ENCODE data around the gene SKIDA1.

The SKIDA1 gene

DNA sequence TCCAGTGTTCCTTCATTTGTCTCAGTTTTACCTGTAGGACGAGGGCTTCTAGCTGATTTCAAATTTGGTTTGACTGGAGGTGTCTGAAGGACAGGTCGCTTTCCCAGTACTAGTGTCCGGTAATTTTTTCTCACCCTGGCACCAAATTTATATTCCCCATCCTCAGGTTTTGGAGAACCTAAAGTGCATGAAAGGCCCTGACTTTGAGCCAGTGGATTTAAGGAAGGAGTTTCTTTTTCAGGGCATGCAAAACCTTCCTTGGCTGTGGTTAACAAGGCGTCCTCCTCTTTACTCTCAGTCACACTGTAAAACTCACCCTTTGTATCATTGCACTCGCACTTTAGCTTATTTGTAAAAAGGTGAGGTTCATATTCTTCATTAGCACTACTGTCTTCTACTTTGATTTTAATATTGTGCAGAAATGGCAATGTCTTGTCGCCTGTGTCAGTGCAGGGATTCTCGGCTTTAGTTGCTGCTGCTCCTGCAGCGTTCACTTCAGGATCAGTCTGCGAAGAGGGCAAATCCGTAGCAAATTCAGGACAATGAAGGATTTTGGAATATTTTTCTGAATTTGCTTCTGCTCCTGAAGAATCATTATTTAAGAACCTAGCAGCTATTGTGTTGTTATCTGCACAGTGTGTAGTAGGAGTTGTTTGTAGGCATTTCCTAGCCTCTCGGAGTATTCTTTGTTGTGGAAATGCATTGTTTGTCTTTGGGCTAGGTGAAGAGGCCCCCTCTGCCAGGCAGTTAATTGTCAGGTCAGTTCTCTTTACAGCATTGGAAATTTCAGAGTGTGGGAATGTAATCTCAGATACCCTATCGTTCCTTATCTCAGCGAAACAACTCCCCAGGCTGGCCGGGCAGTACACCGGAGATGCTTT lies 9.9 kb downstream of the SKIDA1 start:
- DNase-seq: no peak

DNA sequence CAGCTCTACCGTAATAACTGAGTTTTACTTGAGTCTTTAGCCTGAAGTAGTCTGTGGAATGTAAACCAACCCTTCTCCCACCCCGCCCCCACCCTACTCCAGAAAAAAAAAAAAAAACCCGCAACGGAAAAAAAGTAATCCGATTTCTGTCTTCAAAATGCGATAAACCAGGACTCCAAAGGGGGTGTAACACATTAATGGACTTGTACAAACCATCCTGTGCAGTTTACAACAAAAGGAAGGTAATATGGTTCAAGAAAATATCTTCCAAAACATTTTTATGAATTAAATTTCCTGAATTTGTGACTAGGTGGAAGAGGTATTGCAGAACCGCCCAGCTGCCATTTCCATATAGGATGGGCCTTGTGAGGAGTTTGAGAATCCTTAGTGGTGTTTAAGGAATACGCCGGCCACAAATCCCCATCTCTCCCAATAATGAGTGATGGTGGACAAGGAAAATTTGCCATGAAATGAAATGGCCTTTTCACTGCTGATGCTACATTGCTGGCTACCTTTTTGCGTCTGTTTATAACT lies 10.6 kb downstream of the SKIDA1 start:
- DNase-seq: no peak

DNA sequence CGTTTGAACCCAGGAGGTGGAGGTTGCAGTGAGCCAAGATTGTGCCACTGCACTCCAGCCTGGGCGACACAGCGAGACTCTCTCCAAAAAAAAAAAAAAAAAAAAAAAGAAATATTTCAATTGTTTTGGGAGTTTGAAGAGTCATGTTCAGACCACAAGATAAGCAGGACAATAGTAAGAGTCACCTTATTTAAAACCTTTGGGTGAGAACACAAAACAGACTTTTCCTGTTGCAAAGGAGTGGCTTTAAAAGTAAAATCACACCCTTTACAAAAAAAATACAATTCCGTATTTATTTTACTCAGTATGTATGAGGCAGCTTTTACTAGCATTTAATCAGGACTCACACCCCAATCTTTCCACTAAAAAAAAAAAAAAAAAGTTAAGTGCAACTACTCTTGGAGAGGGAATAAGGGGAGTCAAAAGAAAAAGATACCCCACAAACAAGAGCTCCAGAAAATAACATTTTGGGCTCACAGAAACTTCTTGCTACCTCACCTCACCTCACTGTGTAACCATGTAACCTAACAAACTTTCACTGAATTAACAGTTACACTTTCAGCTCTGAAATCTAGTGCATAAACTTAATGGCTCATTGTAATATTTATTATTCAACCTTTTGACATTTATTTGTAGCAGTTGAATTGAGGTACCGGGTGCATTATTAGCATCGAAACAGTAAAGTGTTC lies 11.2 kb downstream of the SKIDA1 start:
- no peak for DNase-seq

DNA sequence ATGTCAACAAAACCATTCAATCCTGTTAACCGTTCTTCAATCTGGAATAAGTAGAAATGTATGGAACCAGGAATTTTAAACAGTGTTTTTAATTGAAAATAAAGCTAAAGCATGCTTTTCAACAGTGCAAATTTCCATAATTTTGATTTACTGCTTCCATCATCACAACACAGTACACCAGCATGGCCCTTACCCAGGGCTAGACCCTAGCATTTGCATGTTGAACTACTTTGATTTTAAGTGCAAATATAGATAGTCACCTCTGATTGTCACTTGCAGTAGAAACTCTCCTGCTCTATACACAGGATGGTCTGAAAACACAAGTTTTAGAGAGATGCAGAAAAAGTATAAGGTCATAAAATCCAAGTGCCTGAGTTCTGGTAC lies 12.1 kb downstream of the SKIDA1 start:
- no peak for DNase-seq

DNA sequence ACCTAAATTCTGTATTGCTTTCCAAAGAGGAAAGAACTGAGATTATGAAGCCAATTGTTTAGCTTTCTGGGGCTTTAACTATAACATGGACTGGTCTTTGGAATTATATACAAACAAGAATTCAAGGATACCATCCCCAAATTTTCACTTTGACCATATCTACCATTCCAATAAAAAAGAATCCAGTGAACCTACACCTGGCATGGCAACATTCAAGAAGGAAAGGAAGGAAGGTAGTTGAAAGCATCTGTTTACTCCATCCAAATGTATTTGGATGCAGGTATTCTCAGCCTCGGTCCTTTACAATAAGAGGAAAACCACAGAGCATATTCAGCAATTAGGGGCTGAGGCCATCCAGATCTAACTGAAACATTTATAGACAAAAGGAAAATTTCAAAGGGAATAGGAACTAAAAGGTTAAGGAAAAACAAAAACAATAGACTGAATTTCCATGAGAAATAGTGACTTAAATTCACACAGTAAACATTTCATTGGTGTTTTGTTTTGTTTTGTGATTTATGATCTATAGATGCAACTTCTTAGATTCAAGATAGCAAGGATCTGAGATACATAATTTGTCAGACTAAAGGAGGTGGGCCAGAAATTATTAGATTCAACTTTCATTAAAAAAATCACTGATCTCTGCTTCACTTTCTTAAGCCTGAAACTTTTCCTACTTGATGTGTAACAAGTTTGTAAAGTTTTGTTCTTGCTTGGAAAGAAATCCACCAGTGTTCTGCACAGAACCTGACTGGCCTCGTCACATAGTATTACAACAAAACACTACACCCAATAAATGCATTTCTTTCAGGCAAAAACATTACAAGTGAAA lies 12.7 kb downstream of the SKIDA1 start:
- DNase-seq: no peak

DNA sequence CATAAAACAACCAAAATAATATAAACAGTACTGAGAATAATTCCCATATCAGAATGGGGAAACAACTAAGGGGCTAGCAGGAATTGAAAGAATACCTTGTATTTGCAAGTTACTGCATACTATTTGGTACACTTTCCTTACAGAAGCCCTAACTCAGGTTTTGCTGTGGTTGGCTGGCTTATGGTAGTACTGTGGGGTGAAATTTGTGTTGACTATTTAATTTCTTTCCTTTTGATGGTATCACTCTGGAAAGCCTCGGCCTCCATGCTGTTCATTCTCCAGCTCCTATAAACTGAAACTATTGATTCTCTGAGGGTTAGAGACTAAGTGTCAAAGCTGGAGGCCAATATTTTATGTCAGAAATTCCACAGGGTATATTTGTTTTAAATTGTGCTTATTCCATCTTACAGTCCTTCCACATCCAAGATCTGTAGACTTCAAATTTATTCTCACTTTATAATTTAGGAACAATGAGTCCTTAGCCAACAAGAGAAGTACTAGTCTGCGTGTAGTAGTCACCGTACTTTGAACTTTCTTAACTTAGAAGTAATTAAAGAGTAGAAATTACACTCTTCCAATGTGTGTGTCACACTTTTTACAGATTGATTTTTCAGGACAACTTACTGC lies 13.4 kb downstream of the SKIDA1 start:
- no peak for DNase-seq

DNA sequence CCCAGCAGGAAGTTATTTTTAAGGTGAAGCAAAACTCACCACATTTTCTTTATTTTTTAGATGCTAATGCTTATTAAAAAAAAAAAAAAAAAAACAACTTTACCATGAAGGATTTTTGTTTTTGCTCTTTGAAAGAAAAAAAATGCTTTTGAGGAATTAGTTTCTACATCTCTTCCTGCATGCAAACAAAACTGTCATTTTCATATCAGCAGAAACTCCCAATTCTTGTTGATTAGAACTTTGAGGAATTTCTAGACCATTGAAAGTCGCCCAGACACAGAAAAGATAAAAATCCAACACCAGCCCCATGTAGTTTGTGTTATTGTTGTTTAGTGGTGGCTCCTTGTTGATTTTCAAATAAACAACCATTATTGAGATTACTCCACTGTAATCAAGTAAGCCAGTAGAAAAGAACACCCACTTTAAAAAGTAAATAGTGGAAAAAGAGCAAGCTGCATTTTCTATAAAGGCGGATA lies 14.3 kb downstream of the SKIDA1 start:
- no peak for DNase-seq

DNA sequence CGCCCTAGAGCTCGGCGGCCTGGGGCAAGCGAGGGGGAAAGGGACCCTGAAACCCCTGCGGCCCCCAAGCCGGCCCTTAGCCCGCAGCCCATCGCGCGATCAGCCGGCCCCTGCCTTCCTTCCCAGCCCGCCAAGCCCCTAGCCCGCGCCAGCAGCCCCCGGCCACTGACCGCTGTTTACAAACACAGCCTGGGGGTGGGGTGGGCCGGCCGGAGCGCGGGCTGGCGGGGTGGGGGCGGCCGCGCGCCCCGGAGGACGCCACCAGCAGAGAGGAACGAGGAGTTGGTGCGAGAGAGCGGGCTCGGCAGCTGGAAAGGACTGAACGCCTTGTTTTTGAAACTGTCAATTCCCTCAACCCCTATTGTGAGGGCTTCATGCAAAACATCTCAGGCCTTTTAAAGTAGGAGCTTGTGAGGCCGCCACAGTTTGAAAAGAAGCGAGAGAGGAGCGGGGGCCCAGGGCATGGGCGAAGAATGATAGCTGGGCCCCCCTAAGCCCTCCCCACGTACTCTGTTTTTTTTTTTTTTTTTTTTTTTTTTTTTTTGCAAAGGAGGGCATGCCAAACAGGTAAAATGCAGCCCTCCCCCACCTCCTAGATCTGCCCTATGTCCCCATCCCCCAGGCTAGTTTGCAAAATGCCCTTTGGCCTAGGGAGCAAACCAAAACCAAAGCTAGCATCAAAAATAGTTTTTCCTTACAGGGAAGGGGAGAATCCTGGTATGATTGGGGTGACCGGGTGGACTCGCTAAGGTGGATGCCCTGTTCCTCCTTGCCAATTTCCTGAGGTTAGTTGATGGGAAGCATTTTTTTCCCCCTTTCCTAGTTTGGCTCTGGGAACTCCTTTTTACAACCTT lies 15.0 kb downstream of the SKIDA1 start:
- no peak for DNase-seq

DNA sequence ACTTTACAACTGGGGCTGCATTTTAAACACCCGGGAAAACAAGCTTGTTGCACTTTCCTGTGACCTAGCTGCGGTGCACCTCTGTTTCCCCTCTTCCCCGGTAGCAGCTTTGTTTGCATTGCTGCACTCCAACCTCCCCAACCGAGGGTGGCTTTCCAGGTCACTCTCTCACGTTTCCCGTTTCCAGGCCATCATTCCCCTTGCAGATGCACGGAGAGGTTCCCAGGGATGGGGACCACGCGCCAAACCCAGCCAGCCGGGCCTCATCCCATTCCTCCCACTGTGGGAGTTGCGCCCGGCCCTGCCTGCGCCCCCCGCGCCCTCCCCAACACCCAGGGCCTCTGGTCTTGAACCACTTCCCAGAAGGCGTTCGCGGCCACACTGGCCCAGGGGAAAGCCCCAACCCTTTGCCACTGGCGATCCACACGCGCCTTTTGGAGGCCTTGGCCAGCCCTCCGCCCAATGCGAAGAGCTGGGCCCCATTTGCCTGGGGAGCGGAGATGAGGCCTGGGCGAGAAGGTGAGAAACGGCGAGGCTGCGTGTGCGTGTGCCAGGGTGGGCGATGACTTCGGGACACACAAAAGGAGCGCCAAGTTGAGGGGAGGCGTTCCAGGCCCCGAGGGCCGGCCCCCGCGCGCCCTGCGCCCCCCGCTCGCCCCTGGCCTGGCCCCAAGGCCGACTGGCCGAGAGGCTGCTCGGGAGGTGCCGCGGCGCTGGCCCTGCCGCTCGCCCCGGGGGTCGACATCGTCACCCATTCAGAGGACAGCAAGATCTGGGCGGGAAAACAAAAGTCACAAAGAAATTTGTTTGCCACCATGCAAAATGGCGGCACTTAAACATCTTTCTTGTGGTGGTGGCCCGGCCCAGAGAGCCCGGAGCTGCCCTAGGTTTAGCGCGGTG lies 15.9 kb downstream of the SKIDA1 start:
- DNase-seq: no peak

DNA sequence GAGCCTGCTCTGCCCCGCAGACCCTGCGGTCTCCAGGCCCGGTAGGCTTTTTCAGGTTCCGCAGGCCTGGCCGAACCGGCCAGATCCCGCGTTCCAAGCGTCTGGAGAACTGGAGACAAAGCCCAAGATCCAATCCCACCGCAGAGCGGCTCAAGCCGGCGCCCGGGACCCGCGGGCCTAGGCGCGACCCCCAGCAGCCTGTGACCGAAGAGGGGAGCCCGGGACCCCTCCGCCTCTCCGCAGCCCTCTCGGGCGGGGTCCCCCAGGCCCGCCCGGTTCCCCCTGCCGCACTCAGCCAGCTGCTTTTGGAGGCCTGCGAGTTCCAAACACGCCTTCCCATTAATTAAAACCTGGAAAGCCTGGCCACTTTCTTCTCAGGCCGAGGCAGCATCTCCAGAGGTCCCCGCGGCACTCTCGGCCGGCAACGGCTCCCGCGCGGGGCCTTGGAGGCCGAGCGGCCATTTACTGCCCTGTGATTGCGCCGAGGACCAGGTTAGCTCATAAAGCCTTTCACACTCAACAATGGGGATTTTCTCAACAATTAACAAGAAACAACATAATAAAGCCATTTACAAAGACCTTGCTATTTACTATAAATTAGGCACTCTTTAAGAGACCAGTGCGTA lies 16.7 kb downstream of the SKIDA1 start:
- DNase-seq: no peak

DNA sequence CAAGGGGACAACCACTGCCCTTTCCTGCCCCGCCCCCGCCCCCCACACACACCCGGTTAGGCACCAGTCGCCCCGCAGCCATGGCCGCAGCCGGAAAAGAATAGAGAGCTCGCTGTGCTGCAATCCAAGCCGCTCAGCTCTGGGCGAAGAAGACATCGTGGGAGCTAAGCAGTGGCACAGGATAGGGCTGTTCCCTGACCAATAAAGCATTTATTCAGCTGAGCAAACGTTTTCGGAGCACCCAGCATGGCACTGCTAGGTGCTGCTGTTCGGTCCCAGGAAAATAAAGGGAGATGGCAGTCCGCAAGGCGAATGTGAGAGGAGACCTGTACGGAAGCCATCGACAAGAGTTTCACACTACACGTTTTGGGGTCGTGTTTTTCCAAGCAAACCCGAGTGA lies 18.3 kb downstream of the SKIDA1 start:
- no peak for DNase-seq

DNA sequence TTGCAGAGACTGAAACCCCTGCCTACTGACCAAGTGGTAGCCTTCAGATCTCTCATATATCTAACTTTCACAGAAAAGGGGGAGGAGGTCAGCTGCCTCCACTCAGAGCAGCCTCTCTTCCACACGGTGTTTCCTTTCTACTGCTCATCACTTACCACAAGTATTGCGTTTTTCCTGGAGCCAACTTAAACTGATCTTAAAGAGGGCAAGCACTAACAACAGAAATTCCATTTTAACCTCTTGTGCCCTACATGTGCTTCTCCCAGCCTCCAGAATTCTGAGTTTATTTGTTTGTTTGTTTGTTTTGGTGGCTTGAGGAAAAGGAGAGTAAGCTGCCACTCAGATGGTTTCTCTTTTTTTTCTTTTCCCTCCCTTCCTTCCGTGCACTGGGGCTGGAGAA lies 19.1 kb downstream of the SKIDA1 start:
- no peak for DNase-seq

DNA sequence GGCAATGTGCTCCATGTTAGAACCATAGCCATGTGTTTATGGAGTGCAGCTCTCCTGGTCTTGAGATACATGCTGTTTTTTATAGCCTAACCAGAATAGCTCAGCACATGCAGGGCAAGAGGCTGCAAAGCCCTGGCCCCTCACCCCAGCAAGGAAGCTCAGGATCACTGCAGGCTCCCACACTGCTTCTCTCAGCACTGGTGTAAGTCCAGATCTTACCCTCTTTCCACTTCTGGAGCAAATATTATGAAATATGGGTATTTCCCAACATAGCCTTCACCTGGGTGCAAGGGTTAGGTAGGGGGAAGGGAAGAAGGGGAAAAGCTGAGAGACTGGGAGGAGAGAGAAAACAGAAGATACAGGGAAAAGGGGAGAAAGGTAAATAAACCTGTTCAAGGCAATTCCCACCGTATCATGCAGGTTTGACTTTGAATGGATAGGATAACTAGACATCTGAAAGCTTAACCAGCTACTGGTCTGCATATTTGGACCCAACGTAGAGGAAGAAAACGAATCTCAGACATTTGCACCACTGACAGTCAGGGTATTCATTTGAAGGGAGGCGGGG lies 19.7 kb downstream of the SKIDA1 start:
- DNase-seq: no peak

DNA sequence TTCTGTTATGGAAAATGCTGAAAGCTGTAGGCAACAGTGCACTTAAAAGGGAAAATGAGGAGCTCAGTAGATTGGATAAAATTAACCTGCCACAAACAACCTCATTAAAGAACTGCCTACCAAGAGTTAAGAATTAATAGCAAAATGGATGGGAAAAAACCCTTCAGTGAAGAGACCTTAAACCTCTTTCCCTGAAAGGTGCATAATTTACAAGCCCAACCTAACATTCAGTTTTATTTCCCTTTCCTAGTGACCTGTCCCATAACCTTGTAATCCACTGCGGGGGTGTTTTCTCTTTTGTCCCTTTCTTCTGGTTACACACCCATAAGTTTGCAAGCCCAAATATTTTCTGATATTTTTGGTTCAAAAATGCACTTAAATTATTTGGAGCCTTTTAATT lies 21.9 kb downstream of the SKIDA1 start:
- DNase-seq: no peak

DNA sequence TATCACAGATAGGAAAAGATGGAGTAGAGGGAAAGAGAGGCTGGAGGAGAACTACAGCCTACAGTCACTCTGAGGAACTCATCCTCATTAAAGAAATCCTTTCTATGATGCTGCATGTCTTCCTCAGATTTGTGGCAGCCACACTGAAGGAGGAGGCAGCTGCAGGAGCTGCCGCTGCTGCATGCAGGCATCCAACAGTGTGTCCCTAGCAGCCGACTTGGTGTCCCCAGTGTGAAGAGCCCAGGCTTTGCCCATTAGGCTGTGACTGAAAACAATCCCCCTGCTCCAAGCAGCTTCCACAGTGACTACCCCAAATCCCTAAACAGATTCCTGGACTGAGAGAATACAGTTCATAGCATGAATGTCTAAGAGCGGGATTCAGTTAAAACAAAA lies 23.1 kb downstream of the SKIDA1 start:
- DNase-seq: no peak

DNA sequence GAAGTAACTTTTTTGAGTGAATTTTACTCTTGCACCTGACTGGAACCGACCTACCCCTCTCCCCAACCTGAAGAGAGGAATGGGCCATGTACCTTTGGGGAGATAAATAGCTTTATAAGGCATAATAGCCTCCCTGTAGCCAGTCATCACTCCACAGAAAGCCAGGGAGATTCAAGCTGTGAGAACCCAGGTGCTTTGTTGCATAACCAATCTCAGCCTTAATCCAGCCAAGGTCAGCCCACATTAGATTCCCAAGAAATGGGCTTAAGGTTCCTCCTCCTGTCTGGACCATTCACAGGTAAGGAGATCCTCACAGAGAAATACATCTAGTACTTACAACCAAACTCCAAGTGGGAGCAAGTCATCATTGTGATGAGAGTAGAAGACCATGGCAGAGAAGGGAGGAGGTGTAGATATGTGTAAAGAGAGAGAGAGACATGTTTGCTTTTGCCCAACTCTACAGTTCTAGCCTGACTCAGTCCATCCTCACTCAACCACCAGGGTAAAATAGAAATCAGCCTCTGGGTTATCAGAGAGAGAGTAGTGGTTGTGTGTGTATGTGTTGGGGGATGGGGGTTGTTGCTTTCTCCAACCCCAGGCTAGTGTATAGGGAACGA lies 23.6 kb downstream of the SKIDA1 start:
- DNase-seq: no peak

DNA sequence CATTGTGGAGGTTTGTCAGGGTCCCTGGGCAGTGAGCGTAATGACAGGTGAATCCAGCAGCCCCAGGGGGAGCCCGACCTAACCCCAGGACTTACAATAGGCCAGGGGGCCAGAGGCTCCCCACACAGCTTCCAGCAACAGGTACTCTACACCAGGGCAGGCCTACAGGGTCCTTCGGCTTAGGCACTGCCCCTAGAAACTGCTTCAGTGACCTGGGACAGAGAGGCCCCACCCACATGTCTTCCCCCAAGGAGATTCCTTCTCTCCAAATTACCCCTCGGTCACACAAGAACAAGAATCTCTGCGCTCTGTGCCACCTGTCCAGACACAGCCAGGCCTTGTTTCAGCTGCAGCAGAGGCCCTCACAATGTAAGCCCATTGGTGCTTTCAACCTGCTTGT lies 24.4 kb downstream of the SKIDA1 start:
- DNase-seq: no peak

DNA sequence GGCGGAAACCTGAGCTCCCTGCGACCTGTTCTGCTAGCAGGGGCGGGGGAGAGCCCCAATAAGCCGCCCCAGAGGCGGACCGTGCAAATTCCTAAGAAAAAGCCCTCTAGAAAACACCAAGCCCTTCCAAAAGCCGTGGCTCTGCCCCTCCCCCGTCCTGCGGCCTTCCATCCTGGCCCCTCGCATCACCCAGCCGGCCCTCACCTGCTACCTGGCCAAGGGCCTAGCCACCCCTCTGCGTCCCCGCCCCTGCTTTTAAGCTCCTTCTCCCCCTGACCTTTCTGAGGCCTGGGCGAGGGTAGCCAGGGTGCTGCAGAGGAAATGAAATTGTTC lies 24.9 kb downstream of the SKIDA1 start:
- no peak for DNase-seq

All from NCI-H1105 treated with DMSO at 0.1 percent for 48 hours (cell line).